ENCODE data around the gene ATP1B3.
"Not testable (repeated sequence)": the region's sequence is repeated elsewhere in the genome, so short reads cannot be mapped to it uniquely, and the experiment has no call there.

ATP1B3 gene
- total RNA-seq, result 152 to 298 (median 226) reads per million in 18 experiments

DNA sequence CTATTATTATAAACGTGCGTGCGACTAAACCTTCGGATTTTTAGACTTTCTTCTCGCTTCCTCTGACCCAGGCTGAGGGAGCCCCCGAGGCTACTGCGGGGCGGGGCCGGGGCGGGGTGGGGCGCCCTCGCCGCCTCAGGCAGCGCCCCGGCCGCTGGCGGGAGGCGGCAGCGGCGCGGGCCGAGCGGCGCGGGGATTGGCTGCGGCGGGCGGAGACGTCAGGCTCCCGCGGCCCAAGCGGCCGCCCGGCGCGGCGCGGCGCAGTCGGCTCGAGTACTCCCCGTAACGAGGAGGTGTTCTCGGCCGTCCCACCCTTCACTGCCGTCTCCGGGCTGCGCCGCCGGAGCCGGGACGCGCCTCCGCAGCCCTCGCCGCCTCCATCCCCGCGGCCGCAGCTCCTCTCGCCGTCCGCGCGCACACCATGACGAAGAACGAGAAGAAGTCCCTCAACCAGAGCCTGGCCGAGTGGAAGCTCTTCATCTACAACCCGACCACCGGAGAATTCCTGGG is at the start of gene ATP1B3:
Gene ATP1B3 (plus strand): TSS at position 263 of the 510 bp plus-strand sequence. CDS start 159 bp downstream, at position 422.
- peak; percentile 87 to 95 for DNase-seq

DNA sequence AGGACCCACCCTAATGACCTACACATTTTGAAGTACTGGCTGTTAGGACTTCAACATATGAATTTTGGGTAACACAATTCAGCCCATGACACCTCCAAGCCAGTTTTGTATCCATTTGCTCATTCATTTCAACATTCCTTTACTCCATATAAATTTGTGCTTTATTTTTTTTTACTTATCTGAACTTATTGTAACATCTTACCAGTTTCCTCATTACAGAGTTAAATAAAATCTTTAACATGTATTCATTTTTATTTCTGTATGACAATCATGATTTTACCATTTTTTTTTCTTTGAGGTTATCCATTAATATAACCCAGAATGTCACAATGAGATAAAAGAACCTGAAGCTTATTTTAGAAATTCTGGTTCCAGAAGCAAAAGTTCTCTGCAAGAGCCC is 48.0 kb upstream of the ATP1B3 start:
- DNase-seq, result no peak

GRCh38 chr3:141828890-141829289 is 47.6 kb upstream of the ATP1B3 start:
- no peak for DNase-seq

GRCh38 chr3:141830508-141830907 is 45.9 kb upstream of the ATP1B3 start:
- no peak for DNase-seq

- DNase-seq, result no peak
These were observed 42.2 kb upstream of the ATP1B3 start for GRCh38 chr3:141834292-141834691.

DNA sequence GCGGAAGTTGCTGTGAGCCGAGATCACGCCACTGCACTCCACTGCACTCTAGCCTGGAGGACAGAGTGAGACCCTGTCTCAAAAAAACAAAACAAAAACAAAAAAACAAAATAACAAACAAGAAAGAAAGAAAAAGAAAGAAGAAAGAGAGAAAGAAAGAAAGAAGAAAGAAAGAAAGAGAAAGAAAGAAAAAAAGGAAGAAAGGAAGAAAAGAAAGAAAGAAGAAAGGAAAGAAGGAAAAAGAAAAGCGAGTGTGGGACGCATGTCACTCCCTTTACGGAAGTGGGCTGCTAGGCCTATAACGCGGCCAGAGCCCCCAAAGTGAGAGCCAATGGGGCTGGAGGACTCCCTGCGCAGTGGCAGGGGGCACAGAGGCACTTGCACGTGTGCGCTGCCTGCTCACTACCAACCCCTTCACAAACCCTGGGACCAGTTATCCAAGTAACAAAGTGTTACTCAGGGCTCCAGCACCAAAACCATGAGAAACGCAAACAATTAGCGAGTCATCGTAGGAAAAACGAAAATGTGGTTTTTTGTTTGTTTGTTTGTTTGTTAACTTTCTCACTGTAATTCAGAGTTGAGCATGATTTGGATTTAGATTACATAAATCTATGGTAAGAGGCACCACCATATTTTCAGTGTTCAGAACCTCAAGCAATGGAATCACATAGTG is 40.8 kb upstream of the ATP1B3 start:
- DNase-seq, result no peak

- no peak for DNase-seq
These were observed 37.1 kb upstream of the ATP1B3 start for GRCh38 chr3:141839389-141839788.

GRCh38 chr3:141840737-141841544 is 35.5 kb upstream of the ATP1B3 start:
- DNase-seq, result no peak

- DNase-seq, result no peak
These were observed 32.3 kb upstream of the ATP1B3 start for GRCh38 chr3:141844108-141844507.

GRCh38 chr3:141844812-141845211 is 31.6 kb upstream of the ATP1B3 start:
- DNase-seq, result no peak

- DNase-seq, result no peak
These were observed 30.9 kb upstream of the ATP1B3 start for GRCh38 chr3:141845407-141846049.

- DNase-seq, result no peak
These were observed 30.4 kb upstream of the ATP1B3 start for GRCh38 chr3:141846050-141846433.

DNA sequence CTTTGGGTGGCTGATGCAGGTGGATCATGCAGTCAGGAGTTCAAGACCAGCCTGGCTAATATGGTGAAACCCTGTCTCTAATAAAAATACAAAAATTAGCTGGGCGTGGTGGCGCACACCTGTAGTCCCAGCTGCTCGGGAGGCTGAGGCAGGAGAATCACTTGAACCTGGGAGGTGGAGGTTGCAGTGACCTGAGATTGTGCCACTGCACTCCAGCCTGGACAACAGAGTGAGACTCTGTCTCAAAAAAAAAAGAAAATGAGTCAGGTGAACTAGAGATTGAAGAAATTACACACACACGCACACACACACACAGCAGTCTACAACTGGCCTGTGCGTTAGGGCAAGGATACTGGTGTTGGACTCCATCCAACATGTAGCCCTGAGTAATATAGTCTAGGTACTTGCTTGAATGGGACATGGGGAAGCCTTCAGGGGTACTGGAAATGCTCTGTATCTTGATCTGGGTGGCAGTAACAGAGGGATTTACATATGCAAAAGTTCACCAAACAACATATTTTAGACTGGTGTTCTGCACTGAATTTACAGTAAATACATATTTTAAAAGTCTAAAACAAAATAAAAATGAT is 28.2 kb upstream of the ATP1B3 start:
- not testable (repeated sequence) for DNase-seq

GRCh38 chr3:141849056-141849815 is 27.2 kb upstream of the ATP1B3 start:
- peak; percentile 57 to 65 for DNase-seq

- DNase-seq, result peak; percentile 52 to 71
These were observed 25.0 kb upstream of the ATP1B3 start for GRCh38 chr3:141851411-141851810.

DNA sequence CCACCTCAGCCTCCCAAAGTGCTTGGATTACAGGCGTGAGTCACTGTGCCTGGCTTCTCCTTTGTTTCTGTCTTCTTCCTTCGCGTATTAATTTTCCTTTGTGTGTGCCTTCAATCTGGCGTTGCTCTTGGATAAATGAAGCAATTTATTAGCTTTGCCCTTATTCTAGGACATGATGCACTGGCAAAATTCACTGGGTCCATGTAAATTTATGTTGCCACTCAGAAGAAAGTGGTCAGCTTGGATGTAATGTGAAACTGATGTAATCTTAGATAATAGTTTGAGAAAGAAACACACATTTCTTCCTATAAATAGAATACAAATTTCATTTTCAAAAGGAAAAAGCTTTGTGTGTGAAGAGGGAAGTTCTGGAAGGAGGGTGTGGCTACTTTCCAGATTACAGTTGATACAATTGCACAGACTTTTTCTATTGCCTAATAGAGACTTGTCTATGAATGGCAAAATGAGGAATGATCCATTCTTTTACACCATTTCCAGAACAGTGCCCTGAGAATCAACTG is 23.3 kb upstream of the ATP1B3 start:
- peak; percentile 78 to 86 for DNase-seq

GRCh38 chr3:141853629-141854168 is 22.7 kb upstream of the ATP1B3 start:
- DNase-seq, result no peak

DNA sequence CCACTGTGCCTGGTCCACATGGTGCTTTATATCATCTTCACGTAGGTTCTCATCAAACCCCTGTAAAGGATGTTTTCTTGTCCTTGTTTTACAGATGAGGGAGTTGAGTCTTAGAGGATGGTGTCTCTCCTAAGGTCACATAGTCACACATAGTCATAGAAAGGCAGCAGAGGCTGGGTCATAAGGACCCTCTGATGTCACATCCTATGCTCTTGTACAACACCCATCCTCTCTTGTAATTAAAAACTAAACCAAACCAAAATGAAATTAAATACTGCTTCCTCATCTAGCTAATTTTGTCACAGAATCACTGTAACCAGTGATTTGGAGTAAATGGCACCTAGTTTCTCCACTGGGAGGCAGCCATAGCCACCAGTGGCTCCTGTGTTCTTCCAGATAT is 21.8 kb upstream of the ATP1B3 start:
- DNase-seq, result peak; percentile 23 to 31

GRCh38 chr3:141858312-141858711 is 18.1 kb upstream of the ATP1B3 start:
- DNase-seq, result peak; percentile 55 to 75

- no peak for DNase-seq
These were observed 16.8 kb upstream of the ATP1B3 start for GRCh38 chr3:141859651-141860050.

DNA sequence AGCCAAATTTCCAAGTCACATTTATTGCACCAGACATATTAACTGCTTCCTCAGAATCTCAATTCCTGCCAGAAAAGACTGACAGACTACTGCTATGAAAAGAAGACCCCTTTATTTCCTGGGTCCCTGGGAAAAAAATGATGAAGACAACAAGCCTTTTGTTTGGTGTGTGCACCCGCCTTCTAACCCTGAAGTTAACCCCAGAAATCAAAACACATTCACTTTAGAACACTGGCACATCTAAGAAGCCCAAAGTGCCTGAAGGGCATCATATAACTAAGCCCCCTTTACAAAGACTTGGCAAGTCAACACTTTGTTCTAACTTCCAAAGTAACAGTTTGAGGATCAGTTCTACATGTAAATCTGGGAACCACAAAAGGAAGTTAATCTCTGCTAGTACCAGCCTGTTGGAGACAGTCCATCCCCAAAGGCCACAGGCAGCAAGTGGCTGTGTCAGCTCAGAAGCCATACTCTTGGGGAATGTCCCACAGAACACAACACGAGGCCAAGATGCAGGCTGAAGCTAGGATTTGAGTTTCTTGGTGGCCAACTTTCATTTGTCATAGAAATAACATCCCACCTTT is 16.3 kb upstream of the ATP1B3 start:
- no peak for DNase-seq

Data from inflammatory macrophage (primary cell).